Keratinocyte (primary cell): ENCODE measurements around the gene MCM9. TPM values are rescaled to one million over a fixed set of nuclear protein-coding genes. Genes with fewer than 3 reads are reported as not detected.

Experiments
- DNase-seq: peaks from one replicate; pipeline ENCODE4 v3.0.0-alpha.2; 2011; ENCODE audit warnings: low read depth, missing footprints, low spot score
- FAIRE-seq: peaks from 2 replicates; lab custom pipeline; 2011; peaks lifted over from hg19 to GRCh38; lab: Jason Lieb, UNC
- H2AFZ ChIP-seq: 2 replicates; pipeline ENCODE4 v1.6.0; 2012; ENCODE audit warnings: low read length, control low read depth, inconsistent platforms; ENCODE audit not compliant: control insufficient read depth
- H3K27ac ChIP-seq: 2 replicates; pipeline ENCODE4 v1.5.1; 2011; ENCODE audit warnings: low read length; ENCODE audit not compliant: control insufficient read depth, insufficient read depth
- H3K27me3 ChIP-seq: 3 replicates; pipeline ENCODE4 v1.6.0; 2011; ENCODE audit warnings: low read length; ENCODE audit not compliant: control insufficient read depth, insufficient read depth; ENCODE audit errors: extremely low read depth
- H3K36me3 ChIP-seq, 2 experiments: 2 replicates in 1 of 2; 3 replicates in 1 of 2; pipeline ENCODE4 v1.5.1; 2011; ENCODE audit warnings: low read length in 2 of 2, mild to moderate bottlenecking in 1 of 2; ENCODE audit not compliant: control insufficient read depth in 2 of 2, insufficient read depth in 2 of 2; ENCODE audit errors: extremely low read depth in 1 of 2
- H3K4me1 ChIP-seq: 3 replicates; pipeline ENCODE4 v1.5.1; 2011; ENCODE audit warnings: low read length; ENCODE audit not compliant: control insufficient read depth, insufficient read depth; ENCODE audit errors: extremely low read depth
- H3K4me2 ChIP-seq: 3 replicates; pipeline ENCODE4 v1.6.0; 2011; ENCODE audit warnings: low read depth, low read length; ENCODE audit not compliant: control insufficient read depth, insufficient read depth; ENCODE audit errors: extremely low read depth
- H3K4me3 ChIP-seq, 3 experiments: fragments of 200-600 bp in 1 of 3; sonication (generic) in 1 of 3; 2 replicates in 2 of 3; 3 replicates in 1 of 3; pipeline ENCODE4 v1.5.1; 2011 to 2016; ENCODE audit warnings: low read length in 3 of 3, mild to moderate bottlenecking in 3 of 3, control low read depth in 2 of 3, inconsistent platforms in 1 of 3, low read depth in 1 of 3, mixed read lengths in 1 of 3, mixed run types in 1 of 3, moderate library complexity in 1 of 3; ENCODE audit not compliant: control insufficient read depth in 2 of 3, insufficient read depth in 2 of 3; ENCODE audit errors: extremely low read depth in 1 of 3
- H3K79me2 ChIP-seq: 2 replicates; pipeline ENCODE4 v1.6.0; 2012; ENCODE audit warnings: low read length; ENCODE audit not compliant: control insufficient read depth, insufficient read depth
- H3K9ac ChIP-seq: 3 replicates; pipeline ENCODE4 v1.6.0; 2011; ENCODE audit warnings: low read length; ENCODE audit not compliant: control insufficient read depth, insufficient read depth; ENCODE audit errors: extremely low read depth
- H3K9me1 ChIP-seq: 3 replicates; pipeline ENCODE4 v1.6.0; 2011; ENCODE audit warnings: low read length; ENCODE audit not compliant: control insufficient read depth, insufficient read depth; ENCODE audit errors: extremely low read depth
- H3K9me3 ChIP-seq: 2 replicates; pipeline ENCODE4 v1.5.1; 2012; ENCODE audit warnings: low read depth, low read length; ENCODE audit not compliant: control insufficient read depth
- H4K20me1 ChIP-seq: 3 replicates; pipeline ENCODE4 v1.6.0; 2011; ENCODE audit warnings: low read length; ENCODE audit not compliant: control insufficient read depth, insufficient read depth; ENCODE audit errors: extremely low read depth
- CTCF ChIP-seq, 3 experiments: IDR thresholded peaks in 1 of 3; conservative IDR thresholded peaks in 1 of 3; optimal IDR thresholded peaks in 1 of 3; 2 replicates in 2 of 3; 3 replicates in 1 of 3; pipeline versions ENCODE3 to v1.5.1; 2011; ENCODE audit warnings: low read length in 3 of 3, mild to moderate bottlenecking in 3 of 3, moderate library complexity in 2 of 3, control low read depth in 1 of 3, inconsistent platforms in 1 of 3; ENCODE audit not compliant: insufficient read depth in 2 of 3; ENCODE audit errors: extremely low read depth in 1 of 3
- EZH2 ChIP-seq: IDR thresholded peaks from one replicate; pipeline ENCODE4 v1.6.1; 2012; ENCODE audit warnings: inconsistent platforms, mild to moderate bottlenecking, low read length, moderate library complexity
- dilution Hi-C: fragments of 300-500 bp; cut with MboI; formaldehyde crosslinking; loops from one replicate; pipeline ENCODE4 v1.7.0; 2020; ENCODE audit warnings: low sequenced_read_pairs; ENCODE audit not compliant: extremely low pct_ligation_motif_present
- polyA plus RNA-seq, 5 experiments: library from polyadenylated mRNA; depleted of rRNA in 3 of 5; stranded (reverse) in 3 of 5; stranded (forward) in 1 of 5; unstranded in 1 of 5; fragments of >200 nt; gene quantifications; 1 replicate in 1 of 5; 2 replicates in 3 of 5; 3 replicates in 1 of 5; pipeline versions ENCODE4 v1.2.1 to v1.2.3, GENCODE V29; 2011 to 2012; ENCODE audit warnings: missing spikeins in 2 of 5, low read depth in 1 of 5, low replicate concordance in 1 of 5

MCM9 gene
- polyA plus RNA-seq, 1 donor (not counting 4 experiments of a cell fraction or from before 2014, with no cell fraction given): 3.1 TPM

- Histone ChIP-seq H2AFZ (no peak overlapping the region), H3K27me3 (no peaks in the 10 kb centered on the region), H3K9ac (no peak overlapping the region), H3K4me3 (no peak overlapping the region), H3K4me2 (no peak overlapping the region), H3K36me3 (no peaks in the 10 kb centered on the region), H3K9me1 (no peaks in the 10 kb centered on the region), H3K79me2 (no peaks in the 10 kb centered on the region), H4K20me1 (no peaks in the 10 kb centered on the region), H3K4me1 (no peaks in the 10 kb centered on the region), H3K9me3 (no peaks in the 10 kb centered on the region), H3K27ac (no peak overlapping the region)
- TF ChIP-seq EZH2 (no peak), CTCF (optimal IDR thresholded peaks at IDR 0.05 in 1 of 3, IDR thresholded peaks at IDR 0.05 in 1 of 3, conservative IDR thresholded peaks at IDR 0.05 in 1 of 3; ENCODE audit: extremely low read depth in 1 of 3, insufficient read depth in 2 of 3, low read length in 3 of 3) (no peak)
- DNase-seq (no peak), FAIRE-seq (no peak)
- dilution Hi-C loops: loop anchor here (25.0 kb wide), 1 partner anchor 149 kb away; no protein-coding TSS in a partner anchor
Measured at GRCh38 chr6:118963003-118963402, 28.0 kb upstream of the MCM9 start.

GRCh38 chr6:118959903-118960302 lies 24.9 kb upstream of the MCM9 start:
- dilution Hi-C loops: loop anchor here (25.0 kb wide), 1 partner anchor 152 kb away; no protein-coding TSS in a partner anchor
- no peaks in the 10 kb centered on the region for H3K27me3 ChIP-seq
- H2AFZ ChIP-seq: no peak overlapping the region
- no peak for DNase-seq
- H3K9me1 ChIP-seq: no peaks in the 10 kb centered on the region
- H4K20me1 ChIP-seq: no peaks in the 10 kb centered on the region
- H3K79me2 ChIP-seq: no peaks in the 10 kb centered on the region
- TF ChIP-seq CTCF (optimal IDR thresholded peaks at IDR 0.05 in 1 of 3, IDR thresholded peaks at IDR 0.05 in 1 of 3, conservative IDR thresholded peaks at IDR 0.05 in 1 of 3; ENCODE audit: extremely low read depth in 1 of 3, insufficient read depth in 2 of 3, low read length in 3 of 3) (no peak), EZH2 (no peak)
- H3K4me1 ChIP-seq: no peaks in the 10 kb centered on the region
- H3K9ac ChIP-seq: no peak overlapping the region
- no peaks in the 10 kb centered on the region for H3K36me3 ChIP-seq
- H3K27ac ChIP-seq: no peak overlapping the region
- no peak for FAIRE-seq
- H3K9me3 ChIP-seq: no peaks in the 10 kb centered on the region
- H3K4me3 ChIP-seq: no peak overlapping the region
- no peak overlapping the region for H3K4me2 ChIP-seq
